Stimulated activated naive CD8-positive, alpha-beta T cell treated with anti-CD3 and anti-CD28 coated beads, Interleukin-15, Interleukin-2, amounts not matched to agents 100 ng/mL and 50 ng/mL, for 24 hours (primary cell): Measurements from ENCODE around the gene EFNA5.

Source experiments
- H3K27ac Mint-ChIP-seq: one replicate; pipeline ENCODE4 v1.8.0; 2021; ENCODE audit warnings: mild to moderate bottlenecking, mixed read lengths
- H3K27me3 Mint-ChIP-seq: one replicate; pipeline ENCODE4 v1.8.0; 2021; ENCODE audit warnings: mixed read lengths
- H3K36me3 Mint-ChIP-seq: one replicate; pipeline ENCODE4 v1.8.0; 2021; ENCODE audit warnings: low read depth, mixed read lengths
- H3K4me1 Mint-ChIP-seq: one replicate; pipeline ENCODE4 v1.8.0; 2021; ENCODE audit warnings: low read depth, mixed read lengths
- H3K4me3 Mint-ChIP-seq: one replicate; pipeline ENCODE4 v1.8.0; 2021; ENCODE audit warnings: mild to moderate bottlenecking, mixed read lengths
- H3K9me3 Mint-ChIP-seq: one replicate; pipeline ENCODE4 v1.8.0; 2021; ENCODE audit warnings: mixed read lengths

Gene EFNA5

GRCh38 chr5:107582625-107583024, 88.1 kb downstream of the EFNA5 start:
- Mint-ChIP-seq H3K27ac (no peak overlapping the region), H3K4me1 (no peaks in the 10 kb centered on the region), H3K9me3 (no peaks in the 10 kb centered on the region), H3K36me3 (no peaks in the 10 kb centered on the region), H3K27me3 (peaks cover 14% of the 10 kb centered on the region), H3K4me3 (no peak overlapping the region)

GRCh38 chr5:107580889-107581820, 89.6 kb downstream of the EFNA5 start:
- H3K9me3 Mint-ChIP-seq = no peaks in the 10 kb centered on the region
- no peak overlapping the region for H3K27ac Mint-ChIP-seq
- peaks cover 14% of the 10 kb centered on the region for H3K27me3 Mint-ChIP-seq
- no peak overlapping the region for H3K4me3 Mint-ChIP-seq
- no peaks in the 10 kb centered on the region for H3K4me1 Mint-ChIP-seq
- H3K36me3 Mint-ChIP-seq = no peaks in the 10 kb centered on the region

- no peak overlapping the region for H3K4me3 Mint-ChIP-seq
- peaks cover 31% of the 10 kb centered on the region for H3K27me3 Mint-ChIP-seq
- H3K4me1 Mint-ChIP-seq = no peaks in the 10 kb centered on the region
- no peaks in the 10 kb centered on the region for H3K9me3 Mint-ChIP-seq
- no peaks in the 10 kb centered on the region for H3K36me3 Mint-ChIP-seq
- no peak overlapping the region for H3K27ac Mint-ChIP-seq
Measured at GRCh38 chr5:107578051-107578635, 92.6 kb downstream of the EFNA5 start.

GRCh38 chr5:107577394-107577950, 93.3 kb downstream of the EFNA5 start:
- Mint-ChIP-seq H3K27ac (no peak overlapping the region), H3K4me1 (no peaks in the 10 kb centered on the region), H3K9me3 (no peaks in the 10 kb centered on the region), H3K36me3 (no peaks in the 10 kb centered on the region), H3K27me3 (peaks cover 38% of the 10 kb centered on the region), H3K4me3 (no peak overlapping the region)

- Mint-ChIP-seq H3K27ac (no peak overlapping the region), H3K27me3 (peaks cover 42% of the 10 kb centered on the region), H3K4me1 (peaks cover 2% of the 10 kb centered on the region), H3K36me3 (no peaks in the 10 kb centered on the region), H3K4me3 (no peak overlapping the region), H3K9me3 (no peaks in the 10 kb centered on the region)
Measured at GRCh38 chr5:107576736-107577393, 93.9 kb downstream of the EFNA5 start.

- Mint-ChIP-seq H3K4me1 (peaks cover 9% of the 10 kb centered on the region), H3K27ac (no peak overlapping the region), H3K27me3 (peaks cover 37% of the 10 kb centered on the region), H3K36me3 (no peaks in the 10 kb centered on the region), H3K9me3 (no peaks in the 10 kb centered on the region), H3K4me3 (no peak overlapping the region)
Measured at GRCh38 chr5:107576155-107576554, 94.6 kb downstream of the EFNA5 start.

GRCh38 chr5:107574287-107574686, 96.5 kb downstream of the EFNA5 start:
- Mint-ChIP-seq H3K9me3 (no peaks in the 10 kb centered on the region), H3K27ac (no peak overlapping the region), H3K4me3 (no peak overlapping the region), H3K27me3 (peaks cover 34% of the 10 kb centered on the region), H3K36me3 (no peaks in the 10 kb centered on the region), H3K4me1 (peaks cover 15% of the 10 kb centered on the region)

GRCh38 chr5:107572715-107573368, 97.9 kb downstream of the EFNA5 start:
- H3K27ac Mint-ChIP-seq = no peak overlapping the region
- no peaks in the 10 kb centered on the region for H3K36me3 Mint-ChIP-seq
- peaks cover 15% of the 10 kb centered on the region for H3K4me1 Mint-ChIP-seq
- no peaks in the 10 kb centered on the region for H3K9me3 Mint-ChIP-seq
- peaks cover 34% of the 10 kb centered on the region for H3K27me3 Mint-ChIP-seq
- H3K4me3 Mint-ChIP-seq = no peak overlapping the region

- Mint-ChIP-seq H3K4me1 (peaks cover 15% of the 10 kb centered on the region), H3K36me3 (no peaks in the 10 kb centered on the region), H3K9me3 (no peaks in the 10 kb centered on the region), H3K27ac (no peak overlapping the region), H3K27me3 (peaks cover 34% of the 10 kb centered on the region), H3K4me3 (peak overlapping the region; percentile 79)
Measured at GRCh38 chr5:107571621-107572536, 98.9 kb downstream of the EFNA5 start.

GRCh38 chr5:107570805-107571531, 99.8 kb downstream of the EFNA5 start:
- H3K36me3 Mint-ChIP-seq = no peaks in the 10 kb centered on the region
- H3K27me3 Mint-ChIP-seq = peaks cover 38% of the 10 kb centered on the region
- no peak overlapping the region for H3K27ac Mint-ChIP-seq
- peaks cover 15% of the 10 kb centered on the region for H3K4me1 Mint-ChIP-seq
- peak overlapping the region; percentile 79 for H3K4me3 Mint-ChIP-seq
- no peaks in the 10 kb centered on the region for H3K9me3 Mint-ChIP-seq

GRCh38 chr5:107570181-107570580, 100.6 kb downstream of the EFNA5 start:
- Mint-ChIP-seq H3K27ac (no peak overlapping the region), H3K36me3 (no peaks in the 10 kb centered on the region), H3K4me3 (no peak overlapping the region), H3K9me3 (no peaks in the 10 kb centered on the region), H3K4me1 (peaks cover 15% of the 10 kb centered on the region), H3K27me3 (peaks cover 41% of the 10 kb centered on the region)

- peaks cover 24% of the 10 kb centered on the region for H3K27me3 Mint-ChIP-seq
- H3K27ac Mint-ChIP-seq = no peak overlapping the region
- H3K4me3 Mint-ChIP-seq = no peak overlapping the region
- peaks cover 15% of the 10 kb centered on the region for H3K4me1 Mint-ChIP-seq
- no peaks in the 10 kb centered on the region for H3K36me3 Mint-ChIP-seq
- H3K9me3 Mint-ChIP-seq = no peaks in the 10 kb centered on the region
Measured at GRCh38 chr5:107567901-107568671, 102.7 kb downstream of the EFNA5 start.

GRCh38 chr5:107566986-107567385, 103.8 kb downstream of the EFNA5 start:
- H3K36me3 Mint-ChIP-seq = no peaks in the 10 kb centered on the region
- no peak overlapping the region for H3K4me3 Mint-ChIP-seq
- H3K27ac Mint-ChIP-seq = no peak overlapping the region
- peaks cover 14% of the 10 kb centered on the region for H3K4me1 Mint-ChIP-seq
- peaks cover 16% of the 10 kb centered on the region for H3K27me3 Mint-ChIP-seq
- no peaks in the 10 kb centered on the region for H3K9me3 Mint-ChIP-seq
